Activated naive CD4-positive, alpha-beta T cell treated with anti-CD3 and anti-CD28 coated beads, Interleukin-2, amount 50 U/mL, for 72 hours (primary cell): ENCODE measurements around the gene SSR1. TPM values are rescaled to one million over a fixed set of nuclear protein-coding genes. Genes with fewer than 3 reads are reported as not detected.

Experiments
- ATAC-seq, 2 donors: fragments of 150-1000 bp; cut with Tn5 transposase; 2 replicates each; pipeline ENCODE4 v1.10.0; 2021; ENCODE audit warnings: mild to moderate bottlenecking in 2 of 2, moderate library complexity in 2 of 2
- DNase-seq, 2 donors: peaks; one replicate each; pipeline ENCODE4 v3.0.0; 2021 to 2022; ENCODE audit warnings: low spot score in 2 of 2
- H3K27ac Mint-ChIP-seq, 2 donors: one replicate each; pipeline ENCODE4 v1.8.0; 2022; ENCODE audit warnings: mild to moderate bottlenecking in 2 of 2, mixed read lengths in 2 of 2
- H3K36me3 Mint-ChIP-seq, 2 donors: one replicate each; pipeline ENCODE4 v1.8.0; 2022; ENCODE audit warnings: mixed read lengths in 2 of 2
- H3K9me3 Mint-ChIP-seq, 2 donors: one replicate each; pipeline ENCODE4 v1.8.0; 2022; ENCODE audit warnings: mixed read lengths in 2 of 2
- total RNA-seq, 2 donors: library from RNA; stranded (reverse); gene quantifications; one replicate each; pipeline ENCODE4 v1.2.3, GENCODE V29; 2022

The SSR1 gene
- total RNA-seq, 2 donors from 2014 or later: 103 to 122 TPM

DNA sequence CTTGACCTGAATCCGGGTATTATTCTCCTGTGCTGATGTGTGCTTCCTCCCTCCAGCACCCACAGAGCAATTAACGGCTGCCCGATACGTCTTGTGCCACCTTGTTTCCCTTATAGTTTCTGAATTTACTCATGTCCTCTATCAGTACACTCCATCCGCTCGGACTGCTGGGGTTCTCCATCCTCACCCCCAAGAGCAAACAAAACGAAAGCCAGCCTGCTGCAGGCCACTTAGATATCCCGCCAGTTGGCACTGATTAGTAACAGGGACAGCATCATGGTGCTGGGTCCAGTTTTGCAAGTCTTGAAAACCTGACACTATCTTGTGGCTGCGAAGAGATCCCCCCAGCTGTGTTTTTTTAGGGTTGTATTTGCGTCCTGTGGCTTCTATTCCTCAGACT is 71.8 kb downstream of the SSR1 start:
- Mint-ChIP-seq H3K36me3 (no peaks in the 10 kb centered on the region), H3K9me3 (no peaks in the 10 kb centered on the region), H3K27ac (no peak overlapping the region)
- ATAC-seq (no peak), DNase-seq (no peak)

DNA sequence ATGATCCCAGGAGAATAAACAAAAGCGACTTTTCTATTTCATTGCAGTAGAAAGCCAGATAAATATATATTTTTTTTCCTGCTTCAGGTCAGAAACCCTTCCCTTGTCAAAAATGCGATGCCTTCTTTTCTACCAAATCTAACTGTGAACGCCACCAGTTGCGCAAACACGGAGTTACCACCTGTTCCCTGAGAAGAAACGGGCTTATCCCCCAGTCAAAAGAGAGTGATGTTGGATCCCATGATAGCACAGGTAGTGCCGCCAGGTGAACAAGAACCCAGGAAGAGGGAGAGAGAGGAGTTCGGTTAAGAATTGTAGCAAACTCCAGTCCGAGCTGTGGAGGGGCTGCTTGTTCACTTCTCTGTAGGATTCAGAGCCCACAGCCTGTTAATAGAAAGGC is 72.6 kb downstream of the SSR1 start:
- H3K9me3 Mint-ChIP-seq: no peaks in the 10 kb centered on the region
- no peak for ATAC-seq
- no peak overlapping the region for H3K27ac Mint-ChIP-seq
- H3K36me3 Mint-ChIP-seq: no peaks in the 10 kb centered on the region
- no peak for DNase-seq

DNA sequence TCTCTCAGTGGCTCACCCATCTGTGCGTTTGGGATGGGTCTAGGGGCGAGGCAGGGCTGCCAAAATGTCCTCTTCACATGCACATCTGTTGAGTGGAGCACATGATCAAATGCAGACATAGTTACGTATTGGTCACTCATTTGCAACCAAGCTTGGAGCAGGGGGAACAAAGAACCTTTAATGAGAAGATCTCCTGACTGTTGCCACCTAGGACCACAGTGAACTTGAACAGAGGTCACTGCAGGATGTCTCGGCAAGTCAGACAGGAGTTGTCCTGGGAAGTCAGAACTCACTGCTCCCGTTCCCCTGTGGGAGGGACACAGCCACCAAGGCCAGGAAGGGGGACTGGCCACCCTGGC is 73.4 kb downstream of the SSR1 start:
- ATAC-seq (no peak), DNase-seq (no peak)
- no peaks in the 10 kb centered on the region for H3K9me3 Mint-ChIP-seq
- H3K27ac Mint-ChIP-seq: no peak overlapping the region
- H3K36me3 Mint-ChIP-seq: no peaks in the 10 kb centered on the region

DNA sequence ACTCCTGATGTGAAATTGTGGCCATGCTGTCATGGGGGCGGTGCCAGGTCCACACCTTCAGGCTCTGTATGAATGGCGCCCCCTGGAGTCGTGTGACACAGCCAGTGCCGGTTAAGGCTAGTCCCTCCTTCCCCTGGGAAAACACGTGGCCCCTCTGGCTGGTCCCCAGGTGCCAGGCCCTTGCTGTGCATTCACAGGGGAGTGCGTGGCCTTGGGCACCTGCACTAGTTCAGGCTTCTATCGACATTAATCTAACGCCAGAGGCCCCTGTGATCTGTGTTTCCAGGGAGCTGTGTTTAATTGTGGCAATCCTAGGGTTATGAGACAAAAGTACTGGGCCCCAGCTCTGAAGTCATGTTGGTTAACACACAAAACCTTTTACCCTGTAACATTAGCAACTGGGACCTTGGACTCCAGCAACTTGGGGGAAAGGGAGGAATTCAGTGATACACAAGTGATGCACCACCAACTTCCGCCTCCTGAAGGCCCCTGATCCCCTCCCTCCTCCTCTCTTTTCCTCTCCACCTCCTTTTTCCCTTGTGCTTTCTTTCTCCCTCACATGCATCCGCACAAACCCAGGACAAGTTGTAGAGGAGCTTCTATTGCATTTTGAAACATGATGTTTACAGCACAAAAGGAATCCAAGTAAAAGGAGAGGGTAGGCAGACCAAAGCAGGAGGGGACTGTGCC is 74.0 kb downstream of the SSR1 start:
- ATAC-seq (peak; percentile 86 to 89), DNase-seq (peak in 1 of 2 donors; percentile 84)
- Mint-ChIP-seq H3K36me3 (no peaks in the 10 kb centered on the region), H3K27ac (no peak overlapping the region), H3K9me3 (no peaks in the 10 kb centered on the region)

DNA sequence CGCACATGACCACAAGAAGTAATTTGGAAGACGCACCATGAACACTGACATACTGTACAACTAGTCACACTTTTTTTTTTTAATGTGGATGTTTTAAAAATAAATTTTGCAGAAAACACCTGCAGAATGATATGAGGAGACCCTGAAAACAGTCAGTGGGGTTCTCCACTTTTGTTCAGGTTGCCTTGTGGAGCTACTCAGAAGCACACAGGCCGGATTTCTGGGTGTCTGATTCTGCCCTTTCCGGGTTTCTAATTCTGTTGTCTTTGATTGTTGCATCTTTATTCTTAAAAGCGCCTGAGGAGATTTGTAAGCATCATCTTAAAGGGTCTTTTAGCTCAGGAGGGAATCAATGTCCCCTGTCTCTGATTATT is 74.5 kb downstream of the SSR1 start:
- no peak for DNase-seq
- Mint-ChIP-seq H3K9me3 (no peaks in the 10 kb centered on the region), H3K36me3 (no peaks in the 10 kb centered on the region), H3K27ac (no peak overlapping the region)
- no peak for ATAC-seq

DNA sequence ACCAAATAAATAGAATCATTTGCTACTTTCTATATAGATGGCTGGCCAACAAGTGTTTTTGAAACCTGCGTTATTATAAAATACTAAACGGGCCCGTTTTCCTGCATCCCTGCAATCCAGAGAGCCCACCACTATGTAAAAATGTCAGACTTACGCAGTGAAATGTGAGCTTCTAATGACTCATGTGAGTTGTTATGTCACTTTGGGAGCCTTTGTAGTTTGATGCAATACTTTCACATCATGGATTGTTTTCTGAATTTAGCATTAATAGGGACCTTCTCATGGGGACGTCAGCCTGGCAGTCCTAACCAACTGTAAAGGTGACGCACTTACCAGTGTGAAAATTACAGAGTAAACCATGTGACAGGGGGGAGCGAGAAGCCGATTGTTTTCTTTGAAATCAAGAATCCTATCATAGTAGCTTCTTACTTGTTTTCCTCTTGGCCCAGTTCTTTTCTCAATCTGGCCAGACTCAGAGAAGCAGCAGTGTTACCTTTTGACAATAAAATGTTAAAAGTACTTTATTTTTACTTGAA is 75.3 kb downstream of the SSR1 start:
- Mint-ChIP-seq H3K36me3 (no peaks in the 10 kb centered on the region), H3K27ac (no peak overlapping the region), H3K9me3 (no peaks in the 10 kb centered on the region)
- DNase-seq: no peak
- no peak for ATAC-seq

DNA sequence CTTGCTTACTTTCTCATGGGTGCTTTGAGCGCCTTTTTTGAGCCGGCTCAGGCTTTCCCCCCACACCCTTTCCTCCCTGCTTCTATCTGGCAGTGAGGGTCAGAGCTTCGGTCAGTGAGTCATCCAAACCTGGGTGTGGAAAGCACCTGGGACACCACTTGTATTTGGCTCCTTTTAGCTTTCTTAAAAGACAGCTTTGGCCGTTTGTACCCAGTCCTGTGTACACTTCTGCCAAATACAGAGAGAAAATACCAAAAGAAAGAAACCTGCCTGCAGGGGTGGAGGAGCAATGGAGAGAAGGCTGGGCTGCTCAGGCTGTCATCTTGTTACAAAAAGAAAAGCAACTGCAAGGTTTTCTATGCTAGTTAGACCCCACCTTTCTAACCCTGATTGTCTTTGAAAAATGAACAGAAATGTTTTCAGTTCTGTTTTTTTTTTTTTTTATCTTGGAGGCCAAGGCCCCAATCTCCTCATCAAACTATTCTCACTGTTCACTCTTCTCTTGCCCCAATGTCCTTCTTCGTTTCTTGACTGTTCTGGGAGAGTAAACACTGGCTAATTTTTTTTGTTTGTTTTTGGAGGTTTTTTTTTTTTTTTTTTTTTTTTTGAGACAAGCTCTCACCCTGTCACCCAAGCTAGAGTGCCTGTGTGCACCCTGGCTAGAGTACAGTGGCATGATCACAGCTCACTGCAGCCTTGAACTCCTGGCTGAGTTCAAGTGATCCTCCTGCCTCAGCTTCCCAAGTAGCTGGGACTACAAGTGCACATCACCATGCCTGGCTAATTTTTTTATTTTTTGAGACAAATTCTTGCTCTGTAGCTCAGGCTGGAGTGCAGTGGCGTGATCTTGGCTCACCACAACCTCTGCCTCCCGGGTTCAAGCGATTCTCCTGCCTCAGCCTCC is 76.4 kb downstream of the SSR1 start:
- peak in 1 of 2 donors; percentile 37 for ATAC-seq

DNA sequence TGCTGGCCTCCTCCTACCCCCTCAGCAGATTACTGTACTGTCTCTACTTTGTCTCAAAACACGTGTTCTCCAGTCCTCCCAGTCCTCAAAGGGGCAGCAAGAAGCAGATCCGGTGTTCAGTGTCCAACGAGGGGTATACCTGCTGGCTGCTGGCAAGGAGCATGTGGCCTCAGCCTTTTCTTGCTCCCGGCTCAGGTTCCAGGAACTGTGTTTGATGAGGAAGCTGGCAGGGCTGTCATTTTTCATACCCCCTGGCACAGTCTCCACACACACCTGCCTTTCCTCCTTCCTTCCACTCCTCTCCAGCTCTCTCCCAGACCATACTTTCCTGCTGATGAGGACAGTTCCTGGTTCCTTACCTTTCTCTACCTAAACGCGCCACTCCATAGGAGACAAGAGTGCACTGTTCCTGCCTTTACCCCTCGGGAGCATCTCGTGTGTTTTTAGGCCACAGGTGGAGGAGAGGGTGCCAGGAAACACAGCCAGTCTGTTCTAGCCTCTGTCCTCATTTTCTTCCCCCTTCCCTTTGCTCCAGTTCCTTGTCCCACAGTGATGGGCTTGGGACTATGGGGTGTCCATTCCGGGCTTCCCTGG is 77.2 kb downstream of the SSR1 start:
- peaks cover 0 to 5% of the 10 kb centered on the region in 2 donors for H3K36me3 Mint-ChIP-seq
- no peak for ATAC-seq
- peak overlapping the region; percentile 55 to 87 for H3K27ac Mint-ChIP-seq
- no peak for DNase-seq
- H3K9me3 Mint-ChIP-seq: no peaks in the 10 kb centered on the region

More for the DNA sequence above, 76.4 kb downstream of the SSR1 start:
- H3K36me3 Mint-ChIP-seq: peaks cover 0 to 5% of the 10 kb centered on the region in 2 donors
- H3K27ac Mint-ChIP-seq: peak overlapping the region; percentile 55 to 87
- no peaks in the 10 kb centered on the region for H3K9me3 Mint-ChIP-seq
- DNase-seq: no peak

DNA sequence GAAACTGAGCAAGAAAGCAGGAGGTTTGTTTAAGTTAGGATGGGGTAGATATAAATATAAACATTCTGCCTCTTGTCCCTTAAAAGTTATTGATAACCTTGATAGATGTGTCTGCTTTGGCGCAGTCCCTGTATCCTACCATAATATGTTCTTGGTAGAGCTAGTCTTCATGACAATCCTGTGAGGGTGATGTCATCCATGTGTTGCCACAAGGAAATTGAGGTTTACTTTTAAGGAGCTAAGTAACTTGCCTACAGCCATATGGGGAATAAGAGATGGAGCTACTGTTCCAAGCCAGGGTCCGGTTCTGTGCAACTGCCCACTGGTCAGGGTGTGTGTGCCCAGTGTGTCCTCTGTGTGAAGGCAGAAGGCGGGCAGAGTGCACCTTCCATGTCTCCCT is 78.5 kb downstream of the SSR1 start:
- H3K27ac Mint-ChIP-seq: peak overlapping the region; percentile 30 to 48

DNA sequence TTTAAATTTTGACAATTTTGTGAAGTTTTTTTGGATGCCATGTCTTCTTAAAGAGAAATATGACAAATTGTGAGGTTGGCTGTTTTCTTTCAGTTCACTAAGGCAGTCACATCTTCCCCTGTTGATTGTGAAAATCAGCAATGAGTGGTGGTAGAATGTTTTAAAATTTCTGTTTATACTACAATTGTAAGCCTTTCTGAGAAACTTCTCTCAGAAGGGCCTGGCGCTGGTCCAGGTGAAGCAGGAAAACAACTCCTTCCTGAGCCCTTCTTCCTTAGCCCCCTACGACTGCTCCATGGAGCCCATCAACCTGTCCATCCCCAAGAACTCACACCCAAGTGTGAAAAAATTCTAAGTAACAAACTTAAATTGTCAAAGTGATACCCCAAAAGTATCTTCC is 80.6 kb downstream of the SSR1 start:
- no peak for ATAC-seq
- DNase-seq: no peak
- Mint-ChIP-seq H3K27ac (no peak overlapping the region), H3K9me3 (no peaks in the 10 kb centered on the region), H3K36me3 (peaks cover 5 to 15% of the 10 kb centered on the region in 2 donors)

More for the DNA sequence above, 78.5 kb downstream of the SSR1 start:
- Mint-ChIP-seq H3K36me3 (peaks cover 5 to 10% of the 10 kb centered on the region in 2 donors), H3K9me3 (no peaks in the 10 kb centered on the region)
- ATAC-seq (no peak), DNase-seq (no peak)

DNA sequence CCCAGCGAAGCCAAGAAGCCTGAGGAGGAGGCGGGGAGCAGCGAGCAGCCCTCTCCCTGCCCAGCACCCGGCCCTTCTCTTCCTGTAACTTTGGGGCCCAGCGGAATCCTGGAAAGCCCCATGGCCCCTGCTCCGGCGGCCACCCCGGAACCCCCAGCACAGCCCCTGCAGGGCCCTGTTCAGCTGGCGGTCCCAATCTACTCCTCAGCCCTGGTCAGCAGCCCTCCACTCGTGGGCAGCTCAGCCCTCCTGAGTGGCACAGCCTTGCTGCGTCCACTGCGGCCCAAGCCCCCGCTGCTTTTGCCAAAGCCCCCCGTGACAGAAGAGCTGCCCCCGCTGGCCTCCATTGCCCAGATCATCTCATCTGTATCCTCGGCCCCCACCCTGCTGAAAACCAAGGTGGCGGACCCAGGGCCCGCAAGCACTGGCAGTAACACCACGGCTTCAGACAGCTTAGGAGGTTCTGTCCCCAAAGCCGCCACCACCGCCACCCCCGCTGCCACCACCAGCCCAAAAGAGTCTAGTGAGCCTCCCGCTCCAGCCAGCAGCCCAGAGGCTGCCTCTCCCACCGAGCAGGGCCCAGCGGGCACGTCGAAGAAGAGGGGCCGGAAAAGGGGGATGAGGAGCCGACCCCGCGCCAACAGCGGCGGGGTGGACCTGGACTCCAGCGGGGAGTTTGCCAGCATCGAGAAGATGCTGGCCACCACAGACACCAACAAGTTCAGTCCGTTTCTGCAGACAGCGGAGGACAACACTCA is 81.9 kb downstream of the SSR1 start:
- no peak for DNase-seq
- no peak overlapping the region for H3K27ac Mint-ChIP-seq
- peaks cover 5 to 24% of the 10 kb centered on the region in 2 donors for H3K36me3 Mint-ChIP-seq
- no peaks in the 10 kb centered on the region for H3K9me3 Mint-ChIP-seq
- ATAC-seq: no peak

DNA sequence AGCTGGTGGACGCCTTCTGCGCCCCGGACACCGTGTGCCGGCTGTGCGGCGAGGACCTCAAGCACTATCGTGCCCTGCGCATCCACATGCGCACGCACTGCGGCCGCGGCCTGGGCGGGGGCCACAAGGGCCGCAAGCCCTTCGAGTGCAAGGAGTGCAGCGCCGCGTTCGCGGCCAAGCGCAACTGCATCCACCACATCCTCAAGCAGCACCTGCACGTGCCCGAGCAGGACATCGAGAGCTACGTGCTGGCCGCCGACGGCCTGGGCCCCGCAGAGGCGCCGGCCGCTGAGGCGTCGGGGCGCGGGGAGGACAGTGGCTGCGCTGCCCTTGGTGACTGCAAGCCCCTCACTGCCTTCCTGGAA is 82.7 kb downstream of the SSR1 start:
- DNase-seq: no peak
- peaks cover 5 to 24% of the 10 kb centered on the region in 2 donors for H3K36me3 Mint-ChIP-seq
- no peak for ATAC-seq

DNA sequence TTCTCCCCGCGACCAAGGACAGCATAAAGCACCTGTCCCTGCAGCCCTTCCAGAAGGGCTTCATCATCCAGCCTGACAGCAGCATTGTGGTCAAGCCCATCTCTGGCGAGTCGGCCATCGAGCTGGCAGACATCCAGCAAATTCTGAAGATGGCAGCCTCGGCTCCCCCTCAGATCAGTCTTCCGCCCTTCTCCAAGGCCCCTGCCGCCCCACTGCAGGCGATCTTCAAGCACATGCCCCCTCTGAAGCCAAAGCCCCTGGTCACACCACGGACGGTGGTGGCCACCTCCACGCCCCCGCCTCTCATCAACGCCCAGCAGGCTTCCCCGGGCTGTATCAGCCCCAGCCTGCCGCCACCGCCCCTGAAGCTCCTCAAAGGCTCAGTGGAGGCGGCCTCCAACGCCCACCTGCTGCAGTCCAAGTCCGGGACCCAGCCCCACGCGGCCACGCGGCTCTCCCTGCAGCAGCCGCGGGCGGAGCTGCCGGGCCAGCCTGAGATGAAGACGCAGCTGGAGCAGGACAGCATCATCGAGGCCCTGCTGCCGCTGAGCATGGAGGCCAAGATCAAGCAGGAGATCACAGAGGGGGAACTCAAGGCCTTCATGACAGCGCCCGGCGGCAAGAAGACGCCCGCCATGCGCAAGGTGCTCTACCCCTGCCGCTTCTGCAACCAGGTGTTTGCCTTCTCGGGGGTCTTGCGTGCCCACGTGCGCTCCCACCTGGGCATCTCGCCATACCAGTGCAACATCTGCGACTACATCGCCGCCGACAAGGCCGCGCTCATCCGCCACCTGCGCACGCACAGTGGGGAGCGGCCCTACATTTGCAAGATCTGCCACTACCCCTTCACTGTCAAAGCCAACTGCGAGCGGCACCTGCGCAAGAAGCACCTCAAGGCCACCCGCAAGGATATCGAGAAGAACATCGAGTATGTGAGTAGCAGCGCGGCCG is 83.3 kb downstream of the SSR1 start:
- peaks cover 7 to 24% of the 10 kb centered on the region in 2 donors for H3K36me3 Mint-ChIP-seq
- DNase-seq (no peak), ATAC-seq (no peak)
- H3K9me3 Mint-ChIP-seq: no peaks in the 10 kb centered on the region
- peak overlapping the region in 1 of 2 donors; percentile 50 for H3K27ac Mint-ChIP-seq

More for the DNA sequence above, 82.7 kb downstream of the SSR1 start:
- Mint-ChIP-seq H3K9me3 (no peaks in the 10 kb centered on the region), H3K27ac (no peak overlapping the region)

DNA sequence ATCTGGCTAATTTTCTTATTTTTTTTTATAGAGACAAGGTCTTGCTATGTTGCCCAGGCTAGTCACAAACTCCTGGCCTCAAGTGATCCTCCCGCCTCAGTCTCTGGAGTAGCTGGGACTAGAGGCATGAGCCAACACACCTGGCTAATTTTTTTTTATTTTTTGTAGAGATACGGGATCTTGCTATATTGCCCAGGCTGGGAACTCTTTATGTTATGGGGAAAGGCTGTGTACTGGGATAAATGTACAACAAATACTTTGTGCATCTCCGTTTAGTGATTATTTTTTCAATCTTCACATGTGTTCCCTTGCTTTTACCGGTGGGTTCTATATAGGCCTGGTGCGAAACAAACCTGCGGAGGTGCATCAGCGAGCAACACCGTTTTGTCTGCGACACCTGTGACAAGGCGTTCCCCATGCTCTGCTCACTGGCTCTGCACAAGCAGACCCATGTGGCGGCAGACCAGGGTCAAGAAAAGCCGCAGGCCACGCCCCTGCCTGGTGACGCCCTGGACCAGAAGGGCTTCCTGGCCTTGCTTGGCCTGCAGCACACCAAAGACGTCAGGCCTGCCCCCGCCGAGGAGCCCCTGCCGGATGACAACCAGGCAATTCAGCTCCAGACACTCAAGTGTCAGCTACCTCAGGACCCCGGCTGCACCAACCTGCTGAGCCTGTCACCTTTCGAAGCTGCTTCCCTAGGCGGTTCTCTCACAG is 84.2 kb downstream of the SSR1 start:
- Mint-ChIP-seq H3K9me3 (no peaks in the 10 kb centered on the region), H3K36me3 (peaks cover 10 to 24% of the 10 kb centered on the region in 2 donors), H3K27ac (no peak overlapping the region)
- DNase-seq (no peak), ATAC-seq (no peak)

DNA sequence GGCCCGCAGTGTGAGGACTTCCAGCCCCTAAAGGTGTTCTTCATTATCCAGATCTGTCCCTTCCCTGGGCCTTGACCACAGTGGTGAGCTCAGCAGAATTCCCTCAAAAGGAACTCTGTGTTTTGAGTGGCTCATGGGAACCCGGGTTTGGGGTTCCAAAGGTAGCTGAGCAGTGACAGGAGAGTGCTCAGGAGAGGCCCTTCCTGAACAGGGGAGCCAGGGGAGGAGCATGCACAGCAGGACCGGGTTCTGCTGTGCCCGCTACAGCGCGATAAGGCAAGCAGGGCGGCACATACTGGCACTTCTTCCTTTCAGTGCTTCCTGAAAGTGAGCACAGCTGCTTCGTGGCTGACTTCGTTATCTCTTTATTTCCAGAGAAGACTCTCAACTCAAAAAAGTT is 88.3 kb downstream of the SSR1 start:
- H3K36me3 Mint-ChIP-seq: peaks cover 5 to 16% of the 10 kb centered on the region in 2 donors
- peak overlapping the region; percentile 29 to 47 for H3K27ac Mint-ChIP-seq
- no peak for DNase-seq
- H3K9me3 Mint-ChIP-seq: no peaks in the 10 kb centered on the region
- ATAC-seq: no peak
